ENCODE results near the gene VASN.
A peak's percentile ranks its signal among the peaks of the same experiment; 100 is the strongest.

The VASN gene

DNA sequence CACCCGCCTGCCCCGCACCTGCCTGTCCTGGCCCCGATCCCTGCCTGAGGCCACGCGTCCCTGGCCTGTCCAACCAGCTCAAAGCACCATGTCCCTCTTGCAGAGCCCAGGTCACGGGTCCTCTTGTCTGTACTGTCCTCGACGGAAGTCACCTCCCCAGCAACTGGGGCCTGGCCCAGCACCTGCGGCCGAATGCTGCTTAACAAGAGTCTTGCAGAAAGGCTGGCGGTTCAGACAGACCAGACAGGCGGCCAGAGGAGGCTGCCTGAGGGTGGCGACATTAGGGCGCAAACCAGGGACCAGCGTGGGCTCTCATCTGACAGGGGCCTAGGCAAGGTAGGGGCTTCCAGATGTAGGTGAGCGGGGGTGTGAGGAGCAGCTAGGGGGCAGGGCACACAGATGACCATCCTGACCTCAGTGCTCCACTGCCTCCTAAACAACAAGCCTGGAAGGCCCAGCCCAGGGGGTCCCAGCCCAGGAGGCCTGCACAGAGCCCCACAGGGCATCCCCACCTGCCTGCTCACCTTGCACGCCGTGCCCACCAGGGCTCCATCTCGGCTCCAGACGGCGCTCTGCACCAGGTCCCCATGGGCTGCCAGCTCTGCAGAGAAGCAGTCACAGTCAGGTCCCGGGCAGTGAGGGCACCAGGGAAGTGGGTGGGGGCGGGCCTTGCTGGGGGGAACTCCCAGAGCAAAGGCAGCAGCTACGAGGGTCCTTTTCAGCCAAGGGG is 33.5 kb downstream of the VASN start:
- DNase-seq: no peak

- DNase-seq: no peak
Measured at GRCh38 chr16:4407543-4408322, 36.1 kb downstream of the VASN start.

DNA sequence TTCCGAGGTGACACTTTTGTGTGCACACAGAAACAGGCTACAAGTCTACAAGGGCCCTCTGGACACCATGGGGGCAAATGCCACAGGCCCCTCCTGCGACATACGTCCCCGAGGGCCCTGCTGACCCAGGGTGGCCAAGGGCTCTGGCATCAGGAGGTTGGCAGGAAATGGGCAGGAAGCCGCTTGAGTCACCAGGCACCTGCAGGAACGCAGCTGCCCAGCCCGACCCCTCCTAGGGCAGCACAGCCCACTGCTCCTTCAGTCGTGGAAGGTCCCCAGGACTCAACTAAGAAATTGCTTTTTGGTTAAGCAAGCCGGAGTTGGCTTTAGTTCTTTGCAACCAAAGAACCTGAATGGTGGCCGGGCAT is 36.7 kb downstream of the VASN start:
- no peak for DNase-seq

DNA sequence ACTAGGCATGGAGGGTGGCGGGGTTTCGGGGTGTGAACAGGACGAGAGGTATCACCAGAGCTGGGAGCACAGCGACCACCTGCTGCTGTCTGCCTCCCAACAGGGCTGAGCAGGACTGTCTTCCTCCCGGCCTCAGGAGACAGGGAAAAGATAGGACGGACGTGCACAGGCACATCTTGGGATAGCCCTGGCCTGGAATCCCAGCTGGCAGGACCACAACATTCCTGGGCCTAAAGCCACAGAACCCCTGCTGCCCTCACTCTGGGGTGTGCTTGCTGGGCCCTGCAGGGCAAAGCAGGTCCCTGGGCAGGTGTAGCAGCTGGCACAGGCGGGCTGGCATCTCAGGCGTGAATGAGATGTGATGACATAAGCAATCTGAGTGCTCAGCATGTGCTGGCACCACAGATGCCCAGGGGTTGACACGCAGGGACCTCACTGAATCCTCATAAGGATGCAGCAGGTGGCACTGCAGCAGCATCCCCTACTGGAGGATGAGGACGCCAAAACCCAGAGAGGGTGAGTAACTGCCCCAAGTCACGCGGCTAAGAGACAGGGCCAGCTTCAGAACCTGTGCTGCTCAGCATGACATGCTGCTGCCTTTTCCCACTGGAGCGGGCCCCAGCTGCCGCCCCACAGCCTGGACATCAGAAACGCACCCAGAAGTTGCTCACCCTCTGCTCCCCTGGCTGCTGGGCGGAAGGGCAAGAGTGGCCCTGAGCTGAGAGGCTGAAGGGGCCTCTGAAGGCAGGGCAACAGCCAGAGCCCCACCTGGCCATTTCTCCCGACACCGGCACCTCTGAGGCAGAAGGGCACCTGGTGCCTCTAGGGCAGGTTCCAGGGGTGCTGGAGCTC is 37.7 kb downstream of the VASN start:
- DNase-seq: no peak

DNA sequence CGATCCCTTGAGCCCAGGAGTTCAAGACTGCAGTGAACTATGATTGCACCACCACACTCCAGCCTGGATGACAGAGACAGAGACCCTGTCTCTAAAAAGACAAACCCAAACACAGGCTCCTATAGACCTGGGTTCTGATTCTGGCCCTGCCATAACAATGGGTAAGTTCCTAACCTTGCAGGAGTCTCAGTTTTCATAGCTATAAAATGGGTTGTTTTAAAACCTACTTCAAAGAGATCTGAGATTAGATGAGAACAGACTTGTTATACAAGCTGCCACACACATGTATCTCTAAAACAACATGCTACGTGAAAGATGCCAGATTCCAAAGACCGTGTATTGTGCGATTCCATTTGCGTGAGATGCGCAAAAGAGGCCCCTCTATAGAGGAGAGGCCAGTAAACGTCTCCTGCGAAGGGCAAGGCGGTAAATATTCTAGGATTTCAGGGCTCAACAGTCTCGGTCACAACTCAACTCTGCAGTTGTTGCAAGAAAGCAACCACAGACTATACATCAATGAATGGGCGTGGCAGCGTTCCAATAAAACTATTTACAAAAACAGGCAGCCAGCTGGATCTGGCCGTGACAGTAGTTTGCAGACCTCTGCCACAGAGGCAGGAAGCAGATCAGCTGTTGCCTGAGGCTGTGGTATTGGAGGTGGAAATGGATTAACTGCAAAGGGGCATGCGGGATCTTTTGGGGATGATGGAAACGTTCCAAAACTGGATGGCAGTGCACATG is 38.9 kb downstream of the VASN start:
- DNase-seq: no peak

GRCh38 chr16:4411684-4412083 is 40.0 kb downstream of the VASN start:
- DNase-seq: no peak

DNA sequence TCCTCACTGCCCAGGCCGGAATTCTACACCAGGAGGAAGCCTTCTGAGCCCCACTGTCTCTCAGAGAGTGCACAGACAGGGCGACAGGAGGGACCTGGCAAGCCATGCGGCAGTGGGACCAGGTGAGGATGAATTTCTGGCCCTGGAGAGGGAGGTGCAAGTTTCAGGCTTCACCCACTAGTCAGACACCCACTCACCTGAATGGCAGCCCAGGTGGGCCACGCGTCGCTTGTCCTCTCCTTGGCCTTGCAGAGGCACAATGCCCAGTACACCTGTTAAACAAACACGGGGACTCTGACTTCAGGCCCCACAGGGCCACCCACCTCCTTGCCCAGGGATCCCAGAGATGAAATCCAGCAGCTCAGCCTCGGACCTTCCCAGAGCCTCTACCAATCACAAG is 40.5 kb downstream of the VASN start:
- DNase-seq: no peak

- DNase-seq: no peak
Measured at GRCh38 chr16:4412854-4413253, 41.2 kb downstream of the VASN start.

DNA sequence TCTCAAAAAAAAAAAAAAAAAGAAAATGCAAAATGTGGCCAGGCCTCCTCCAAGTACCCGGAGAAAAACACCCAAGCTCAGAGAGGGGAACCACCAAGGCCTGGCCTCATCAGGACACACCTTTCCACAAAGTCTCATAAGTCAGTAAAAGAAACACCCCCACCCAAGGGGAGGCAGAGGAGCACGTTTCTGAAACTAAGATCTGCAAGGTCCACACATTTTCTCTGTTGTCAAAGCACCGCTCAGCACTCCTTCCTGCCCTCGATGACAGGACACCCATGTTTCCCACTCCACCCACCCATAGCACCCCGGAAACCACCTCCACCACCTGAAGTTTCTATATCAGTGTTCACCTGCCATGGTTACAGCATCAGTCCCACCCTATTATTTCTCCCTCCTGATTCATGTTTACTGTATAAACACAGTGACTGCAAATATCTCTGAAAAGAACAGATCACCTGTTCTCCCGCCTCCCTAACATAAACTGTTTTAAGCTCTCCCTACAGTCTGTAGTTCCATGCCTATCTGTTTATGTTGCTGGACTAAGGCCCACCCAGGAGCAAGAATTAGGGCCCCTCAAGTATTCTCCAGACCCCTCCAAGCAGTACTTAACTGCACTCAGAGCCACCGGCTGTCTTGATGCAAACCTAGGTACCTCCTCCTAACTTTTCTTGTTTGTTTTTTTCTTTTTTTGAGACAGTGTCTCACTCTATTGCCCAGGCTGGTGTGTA is 42.7 kb downstream of the VASN start:
- DNase-seq: no peak

- DNase-seq: no peak
Measured at GRCh38 chr16:4415538-4416199, 44.0 kb downstream of the VASN start.

DNA sequence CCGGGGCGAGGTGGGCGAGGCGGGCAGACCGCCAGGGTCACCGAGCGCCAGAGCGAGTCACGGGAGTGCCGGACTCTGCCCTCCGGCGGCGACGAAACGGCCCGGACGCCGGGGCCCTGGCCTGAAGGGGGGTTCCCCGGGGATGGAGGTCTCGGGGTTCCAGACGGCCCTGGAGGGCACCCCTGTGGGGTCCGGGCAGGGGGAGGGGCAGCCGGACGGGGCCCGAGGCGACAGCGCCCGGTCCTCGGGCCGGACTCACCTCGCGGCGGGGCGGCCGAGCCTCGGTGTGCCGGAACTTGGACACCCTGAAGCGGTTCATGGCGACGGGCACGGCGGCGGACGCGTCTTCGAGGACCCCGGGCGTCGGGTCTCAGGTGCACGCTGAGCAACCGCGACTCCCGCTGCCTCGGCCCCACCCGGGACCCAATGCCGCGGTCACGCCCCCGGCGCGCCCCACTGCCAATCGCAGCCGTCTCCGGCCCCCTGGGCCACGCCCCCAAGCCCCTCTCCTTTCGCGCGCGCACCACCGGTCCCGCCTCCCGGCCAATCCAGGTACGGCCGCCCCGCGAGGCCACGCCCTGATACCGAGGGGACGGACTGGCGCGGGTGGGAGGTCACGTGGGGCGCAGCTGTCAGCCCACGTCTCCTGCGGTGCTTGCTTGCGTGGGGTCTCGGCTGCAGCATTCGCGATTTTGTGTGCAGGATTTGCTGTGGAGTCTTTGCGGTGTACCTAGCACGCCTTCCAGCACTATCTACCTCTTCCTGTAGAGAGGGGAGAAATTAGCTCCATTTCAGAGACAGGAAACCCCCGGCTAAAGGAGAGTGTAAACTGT is 44.8 kb downstream of the VASN start, which contains the start of gene CORO7:
TSS of gene CORO7 (minus strand) at position 397 of the 833 bp plus-strand sequence. CDS start at position 319, 78 bp downstream.
- DNase-seq: peak; percentile 17

GRCh38 chr16:4419402-4419959 is 47.8 kb downstream of the VASN start:
- no peak for DNase-seq

- DNase-seq: no peak
Measured at GRCh38 chr16:4420505-4421105, 49.0 kb downstream of the VASN start.

- peak; percentile 47 for DNase-seq
Measured at GRCh38 chr16:4425378-4426020, 53.9 kb downstream of the VASN start, which contains the start of gene DNAJA3. DNAJA3 (plus strand) TSS chr16:4425868; CDS start chr16:4425882, 14 bp downstream.

DNA sequence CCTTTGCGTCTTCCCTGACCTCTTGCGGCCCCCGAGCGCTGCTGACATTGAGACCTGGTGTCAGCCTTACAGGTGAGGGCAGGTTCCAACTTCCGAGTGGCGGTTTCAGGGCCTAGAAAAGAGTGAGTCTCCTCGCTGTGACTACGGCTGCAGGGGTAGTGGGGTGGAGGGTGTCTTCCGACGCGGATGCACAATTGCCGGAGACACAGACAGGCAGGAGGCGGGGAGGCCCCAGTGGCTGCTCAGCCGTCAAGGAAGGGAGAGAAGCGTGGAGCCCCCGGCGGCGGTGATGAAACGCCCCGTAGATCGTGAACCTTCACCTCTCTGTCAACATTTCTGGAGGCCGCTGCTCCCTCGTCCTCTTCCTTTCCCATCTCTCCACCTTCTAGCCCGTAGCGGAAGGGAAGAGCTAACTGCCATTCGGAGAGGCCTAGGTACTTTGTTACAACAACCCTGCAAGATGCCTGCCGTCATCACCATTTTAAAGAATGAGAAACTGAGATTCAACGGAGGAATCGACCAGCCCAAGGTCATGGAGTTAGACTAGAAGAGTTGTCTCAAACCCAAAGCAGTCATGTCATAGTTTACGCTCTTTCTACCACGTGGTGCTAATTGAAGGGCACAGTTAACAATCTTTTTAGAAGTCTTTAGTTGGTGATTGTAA is 54.5 kb downstream of the VASN start:
- no peak for DNase-seq

DNA sequence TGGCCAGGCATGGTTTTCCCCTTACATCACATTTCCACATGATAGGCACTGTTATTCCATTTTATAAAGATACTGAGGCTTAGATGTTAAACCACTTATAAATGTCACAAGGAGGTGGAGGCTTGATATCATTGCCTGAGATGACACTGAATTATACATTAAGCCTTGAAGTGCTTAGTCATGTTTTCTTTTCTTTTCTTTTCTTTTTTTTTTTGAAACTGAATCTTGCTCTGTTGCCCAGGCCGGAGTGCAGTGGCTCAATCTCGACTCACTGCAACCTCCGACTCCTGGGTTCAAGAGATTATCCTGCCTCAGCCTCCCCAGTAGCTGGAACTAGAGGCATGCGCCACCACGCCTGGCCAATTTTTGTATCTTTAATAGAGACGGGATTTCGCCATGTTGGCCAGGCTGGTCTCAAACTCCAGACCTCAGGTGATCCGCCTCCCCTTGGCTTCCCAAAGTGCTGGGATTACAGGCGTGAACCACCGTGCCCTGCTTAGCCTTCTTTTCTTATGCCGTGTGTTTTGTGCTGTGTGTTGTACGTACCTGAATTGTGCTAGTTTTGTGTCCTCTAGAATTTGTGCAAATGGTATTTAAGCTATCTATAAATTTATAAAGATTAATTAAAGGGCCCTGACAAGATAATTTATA is 55.2 kb downstream of the VASN start:
- no peak for DNase-seq

DNA sequence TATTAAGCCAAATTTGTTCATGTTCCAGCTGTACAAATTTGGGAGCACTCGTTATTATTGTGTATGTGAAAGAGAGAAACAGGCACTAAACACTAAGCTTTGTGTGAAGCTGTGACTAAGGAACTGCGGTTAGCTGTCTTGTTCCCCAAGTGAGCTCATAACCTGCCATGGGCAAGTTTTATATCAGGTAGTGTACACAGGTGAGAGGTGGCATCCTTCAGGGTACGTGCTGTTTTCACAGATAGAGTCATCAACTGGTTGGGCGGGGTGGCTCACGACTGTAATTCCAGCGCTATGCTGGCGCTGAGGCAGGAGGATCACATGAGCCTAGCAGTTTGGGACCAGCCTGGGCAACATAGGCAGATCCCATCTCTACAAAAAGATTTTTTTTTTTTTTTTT is 56.9 kb downstream of the VASN start:
- DNase-seq: no peak

GRCh38 chr16:4431023-4431422 is 59.4 kb downstream of the VASN start:
- no peak for DNase-seq
